SJCRH30 (cell line): ENCODE measurements around the gene FREM3. TPM values are rescaled to one million over a fixed set of nuclear protein-coding genes. Genes with fewer than 3 reads are reported as not detected.

Source experiments
- total RNA-seq: library from RNA; depleted of rRNA; stranded (reverse); fragments of >200 nt; shearing (Covaris generic); gene quantifications from 2 replicates; pipeline ENCODE4 v1.2.3, GENCODE V29; 2014; rRNA removed

FREM3 gene
- total RNA-seq, 1 experiment from 2014 or later, result not detected

Other genes starting within 250 kb of the FREM3 start
- gene SMARCA5, start 187.0 kb downstream of the FREM3 start, total RNA-seq, result 97.3 and 117 TPM in 2 replicates
- not detected in 2 replicates for gene GYPE, start 204.9 kb upstream of the FREM3 start, total RNA-seq